HG03039 (cell line): Measurements from ENCODE around the gene SCN3B.

ENCODE experiments used
- ATAC-seq: cut with Tn5 transposase; IDR thresholded peaks from one replicate; pipeline ENCODE4 v1.9.1; 2021; ENCODE audit warnings: mild to moderate bottlenecking, moderate library complexity; ENCODE audit not compliant: unreplicated experiment

Gene SCN3B, protein sequence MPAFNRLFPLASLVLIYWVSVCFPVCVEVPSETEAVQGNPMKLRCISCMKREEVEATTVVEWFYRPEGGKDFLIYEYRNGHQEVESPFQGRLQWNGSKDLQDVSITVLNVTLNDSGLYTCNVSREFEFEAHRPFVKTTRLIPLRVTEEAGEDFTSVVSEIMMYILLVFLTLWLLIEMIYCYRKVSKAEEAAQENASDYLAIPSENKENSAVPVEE

DNA sequence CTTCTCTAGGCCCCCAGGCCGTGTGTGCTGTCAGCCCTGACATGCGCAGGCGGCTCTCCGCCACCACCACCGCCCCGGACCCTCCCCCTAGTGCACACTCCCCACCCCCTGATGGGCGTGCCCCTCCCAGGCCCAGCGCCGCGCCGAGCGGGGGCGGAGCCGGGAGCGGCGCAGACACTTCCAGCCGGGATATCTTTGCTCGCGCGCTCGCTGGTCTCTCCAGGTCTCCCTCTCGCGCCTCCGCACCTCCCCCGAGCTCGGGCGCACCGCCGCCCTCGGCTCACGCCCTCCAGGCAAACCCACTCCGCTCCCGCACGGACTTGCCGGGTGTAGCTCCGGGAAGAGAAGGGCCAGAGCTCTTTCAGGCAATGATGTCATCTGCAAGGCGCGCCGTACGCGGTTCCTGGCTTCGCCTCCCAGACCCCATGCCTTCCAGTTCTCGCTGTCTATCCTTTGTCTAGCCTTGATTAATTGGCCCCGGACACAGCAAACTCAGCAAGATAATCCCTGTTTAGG is at the start of gene SCN3B:
TSS of gene SCN3B (minus strand) at position 59 of the 516 bp plus-strand sequence. CDS start 823 bp downstream, outside the sequence.
- ATAC-seq, result no peak

DNA sequence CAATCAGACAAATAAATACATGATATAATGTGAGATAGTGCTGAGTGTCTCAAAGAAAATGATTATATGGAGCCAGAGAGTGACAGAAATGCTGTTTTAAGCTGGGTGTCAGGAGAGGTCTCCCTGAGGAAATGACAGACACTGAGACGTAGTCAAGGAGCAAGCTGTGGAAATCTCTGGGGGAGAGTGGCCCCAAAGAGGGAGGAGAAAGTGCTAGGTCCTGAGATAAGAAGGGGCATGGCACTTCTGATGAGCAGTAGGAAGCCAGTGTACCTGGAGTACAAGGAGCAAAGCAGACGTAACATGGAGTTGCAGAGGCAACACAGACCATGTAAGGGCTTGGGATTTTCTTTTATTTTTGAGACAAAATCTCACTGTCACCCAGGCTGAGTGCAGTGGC is 48.3 kb upstream of the SCN3B start:
- ATAC-seq, result no peak

DNA sequence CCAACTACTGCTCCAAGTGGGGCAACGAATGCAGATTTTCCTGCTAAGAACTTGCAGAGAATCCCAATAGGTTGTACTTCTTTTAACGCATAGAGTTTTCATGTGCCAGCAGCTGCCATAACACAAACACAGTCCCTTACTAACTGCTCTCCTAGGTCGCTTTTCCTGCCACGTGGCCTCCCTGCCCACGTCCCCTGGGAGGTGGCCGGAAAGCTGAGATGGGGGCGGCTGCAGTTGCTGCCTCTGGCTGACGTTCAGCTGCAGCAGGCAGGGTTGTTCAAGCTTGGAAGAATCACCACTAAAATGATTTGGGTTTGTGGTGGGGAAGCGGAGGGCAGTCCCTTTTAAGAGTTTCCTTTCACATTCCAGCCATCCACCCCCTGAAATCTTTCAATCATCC is 47.7 kb upstream of the SCN3B start:
- ATAC-seq, result no peak

DNA sequence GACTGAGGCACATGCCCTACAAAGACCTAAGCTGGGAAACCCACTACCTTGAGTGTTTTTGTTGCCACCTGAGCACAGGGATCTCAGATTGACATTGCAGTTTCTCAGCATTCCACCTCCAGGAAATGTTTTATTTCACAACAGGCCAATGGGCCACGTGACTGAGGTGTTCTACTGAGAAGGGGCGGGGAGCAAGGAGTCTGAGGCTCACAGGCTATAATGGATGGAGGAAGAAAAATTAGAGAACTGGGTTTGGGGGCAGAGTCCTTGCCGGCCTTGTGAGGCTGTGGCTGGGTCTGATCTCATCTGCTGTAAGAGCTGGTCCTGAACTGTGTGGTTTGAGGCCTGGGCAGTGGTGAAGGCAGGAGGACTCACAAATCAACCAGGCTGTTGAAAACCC is 46.3 kb upstream of the SCN3B start:
- ATAC-seq, result no peak

GRCh38 chr11:123698546-123699127 is 44.2 kb upstream of the SCN3B start:
- ATAC-seq, result no peak

GRCh38 chr11:123696183-123696582 is 41.8 kb upstream of the SCN3B start:
- ATAC-seq, result no peak

DNA sequence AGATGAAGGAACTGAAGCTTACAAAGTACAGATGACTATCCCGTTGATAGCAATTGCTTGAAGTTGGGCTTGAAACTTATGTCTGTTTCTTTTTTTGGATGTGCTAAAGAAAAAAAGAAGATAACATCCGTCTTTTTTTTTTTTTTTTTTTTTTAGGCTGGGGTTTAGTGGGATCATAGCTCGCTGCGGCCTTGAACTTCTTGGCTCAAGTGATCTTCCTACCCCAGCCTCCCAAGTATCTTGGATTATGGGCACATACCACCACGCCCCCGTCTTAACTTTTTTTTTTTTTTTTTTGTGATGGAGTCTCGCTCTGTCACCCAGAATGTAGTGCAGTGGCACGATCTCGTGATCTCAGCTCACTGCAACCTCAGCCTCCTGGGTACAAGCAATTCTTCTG is 40.8 kb upstream of the SCN3B start:
- no peak for ATAC-seq

GRCh38 chr11:123694551-123694950 is 40.1 kb upstream of the SCN3B start:
- no peak for ATAC-seq

DNA sequence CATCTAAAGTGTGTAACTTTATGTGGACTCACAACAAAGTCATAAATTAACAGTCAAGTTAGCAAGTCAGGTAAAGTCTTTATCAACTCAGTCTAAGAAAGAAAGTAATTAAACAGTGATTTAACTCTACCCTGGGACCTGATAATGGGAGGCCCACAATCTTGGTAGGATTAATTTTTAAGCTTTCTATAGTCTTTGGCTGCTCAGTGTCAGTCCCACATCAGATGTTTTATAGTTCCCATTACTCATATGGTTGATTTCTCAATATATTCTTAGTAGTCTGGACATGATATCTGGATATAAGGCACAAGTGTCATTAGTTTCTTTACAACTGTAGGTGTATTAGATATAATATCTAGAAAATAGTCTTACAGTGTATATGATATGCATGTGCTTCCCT is 38.5 kb upstream of the SCN3B start:
- ATAC-seq, result no peak

DNA sequence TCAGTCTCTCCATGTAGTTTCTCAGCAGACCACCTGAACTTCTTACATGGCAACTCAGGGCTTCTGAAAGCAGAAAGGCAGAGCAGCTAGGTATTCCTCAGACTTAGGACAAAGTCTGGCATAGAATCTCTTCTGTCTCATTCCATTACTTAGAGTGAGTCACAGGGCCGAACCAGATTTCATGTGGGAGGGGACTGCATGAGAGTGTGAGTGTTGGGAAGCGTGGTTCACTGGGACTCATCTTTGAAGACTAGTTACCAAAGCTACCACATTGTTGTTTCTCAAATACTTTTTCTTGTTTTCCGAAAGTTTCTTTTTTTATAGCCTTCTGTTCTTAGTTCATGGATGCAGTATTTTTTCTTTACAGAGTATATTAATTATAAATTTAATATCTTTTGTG is 36.1 kb upstream of the SCN3B start:
- ATAC-seq, result no peak

DNA sequence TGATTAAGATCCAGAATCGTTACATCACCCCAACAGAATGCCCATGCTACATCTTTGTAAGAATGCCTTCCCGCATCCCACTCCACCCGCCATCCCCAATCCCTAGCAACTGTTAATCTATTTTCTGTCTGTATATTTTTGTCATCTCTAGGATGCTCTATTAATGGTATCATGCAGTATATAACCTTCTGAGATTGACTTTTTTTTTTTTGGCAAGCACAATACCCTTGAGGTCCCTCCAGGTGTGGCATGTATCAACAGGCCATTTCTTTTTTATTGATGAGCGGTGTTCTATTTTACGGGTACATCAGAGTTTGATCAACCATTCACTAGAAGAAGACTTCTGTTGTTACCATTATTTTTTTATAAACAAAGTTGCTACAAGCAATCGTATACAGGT is 30.2 kb upstream of the SCN3B start:
- no peak for ATAC-seq

GRCh38 chr11:123683428-123684170 is 29.2 kb upstream of the SCN3B start:
- ATAC-seq, result no peak

DNA sequence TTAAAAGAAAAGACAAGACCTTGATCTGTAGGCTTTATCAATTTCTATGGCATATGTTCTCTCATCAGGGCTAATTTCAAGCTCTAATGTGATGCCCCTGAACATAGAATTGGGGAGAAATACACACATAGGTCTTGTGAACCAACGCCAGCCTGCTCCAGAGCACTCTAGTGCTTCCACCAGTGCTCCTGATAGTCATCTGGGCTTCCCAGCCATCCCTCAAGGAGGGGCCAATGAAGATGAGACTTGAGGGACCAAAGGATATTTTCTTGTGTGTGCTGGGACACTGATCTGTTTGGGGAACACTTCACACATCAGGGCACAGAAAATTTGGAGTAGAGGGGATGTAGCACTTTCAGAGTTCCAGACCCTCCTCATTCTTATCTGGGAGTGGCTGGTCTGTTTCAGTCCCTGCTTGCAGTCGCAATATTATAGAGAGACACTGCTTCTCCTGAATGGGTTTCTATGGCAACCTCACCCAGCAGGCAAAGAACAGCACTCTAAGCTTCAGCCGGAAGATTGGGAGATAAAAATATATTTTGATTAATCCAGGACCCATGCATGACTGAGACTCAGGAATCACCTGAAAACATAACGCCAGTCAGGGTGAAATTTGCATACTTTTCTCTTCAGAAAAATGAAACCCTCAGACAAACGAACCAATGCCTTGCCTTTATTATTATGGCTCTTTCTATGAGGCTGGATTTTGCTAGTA is 28.4 kb upstream of the SCN3B start:
- ATAC-seq, result no peak

- ATAC-seq, result no peak
Observed at GRCh38 chr11:123681030-123681429, 26.6 kb upstream of the SCN3B start.

DNA sequence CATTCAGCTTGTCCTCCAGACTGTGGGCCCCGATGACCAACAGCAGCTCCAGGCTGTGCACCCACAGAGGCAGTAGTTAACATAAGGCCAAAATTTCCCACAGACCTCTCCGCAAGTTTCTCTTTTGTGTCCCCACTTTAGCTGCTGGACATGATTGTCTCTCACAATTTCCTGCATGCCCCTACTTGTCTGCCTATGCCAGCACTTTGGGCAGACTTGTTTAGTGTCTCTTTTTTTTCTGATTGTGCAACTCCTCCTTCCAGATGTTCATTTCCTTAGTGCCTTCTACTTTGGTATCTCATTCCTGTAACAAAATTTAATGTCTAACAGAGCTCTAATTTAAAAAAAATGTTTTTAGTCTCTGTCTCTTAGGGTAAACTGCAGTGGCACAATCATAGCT is 23.8 kb upstream of the SCN3B start:
- no peak for ATAC-seq

DNA sequence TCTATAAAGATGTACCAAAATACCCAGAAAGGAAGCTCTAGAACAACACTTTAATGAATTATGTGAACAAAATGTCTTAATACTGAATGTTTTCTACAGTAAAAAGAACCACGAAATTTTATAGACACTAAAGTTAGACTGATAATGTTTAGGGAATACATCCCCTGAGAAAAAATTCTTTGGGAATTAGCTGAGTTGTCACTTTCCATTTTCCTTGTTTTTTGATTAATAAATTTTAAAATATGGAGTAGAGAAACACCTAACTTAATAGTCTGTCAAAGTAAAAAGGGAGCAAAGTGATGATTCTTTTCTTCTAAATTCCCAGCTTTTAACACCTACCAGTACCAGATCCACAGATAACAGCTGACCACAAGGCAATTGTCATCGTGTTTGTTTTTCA is 23.1 kb upstream of the SCN3B start:
- no peak for ATAC-seq

- ATAC-seq, result no peak
Observed at GRCh38 chr11:123674297-123674696, 19.9 kb upstream of the SCN3B start.

DNA sequence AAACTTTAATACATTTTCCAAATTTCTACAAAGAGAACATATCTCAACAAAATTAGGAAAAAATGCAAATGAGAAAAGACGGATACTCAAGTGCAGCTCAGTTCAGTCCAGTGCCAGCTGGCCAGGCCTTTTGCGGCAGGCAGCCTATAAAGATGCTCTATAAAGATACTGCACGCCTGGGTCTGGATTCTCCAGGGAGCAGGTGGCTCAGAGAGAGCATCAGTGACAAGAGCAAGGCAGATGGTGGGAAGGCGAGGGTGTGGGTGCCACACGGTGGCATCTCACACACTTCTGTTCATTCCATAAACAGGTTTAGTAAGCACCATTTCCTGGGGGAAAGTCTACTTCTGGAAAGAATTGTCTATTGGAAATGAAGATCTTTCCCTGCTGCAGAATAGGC is 18.1 kb upstream of the SCN3B start:
- no peak for ATAC-seq

GRCh38 chr11:123671534-123671933 is 17.1 kb upstream of the SCN3B start:
- no peak for ATAC-seq

GRCh38 chr11:123670081-123670480 is 15.7 kb upstream of the SCN3B start:
- no peak for ATAC-seq

- ATAC-seq, result no peak
Observed at GRCh38 chr11:123665306-123665705, 10.9 kb upstream of the SCN3B start.
